NCI-H748 (cell line): ENCODE data around the gene CENPL.
"Not testable (repeated sequence)": the region's sequence is repeated elsewhere in the genome, so short reads cannot be mapped to it uniquely, and the experiment has no call there.

ENCODE experiments used
- DNase-seq: peaks from one replicate; lab custom pipeline; 2025; ENCODE audit not compliant: unreplicated experiment; lab: John Stamatoyannopoulos, UW

The CENPL gene

GRCh38 chr1:173857363-173857917, 32.8 kb upstream of the CENPL start:
- no peak for DNase-seq

DNA sequence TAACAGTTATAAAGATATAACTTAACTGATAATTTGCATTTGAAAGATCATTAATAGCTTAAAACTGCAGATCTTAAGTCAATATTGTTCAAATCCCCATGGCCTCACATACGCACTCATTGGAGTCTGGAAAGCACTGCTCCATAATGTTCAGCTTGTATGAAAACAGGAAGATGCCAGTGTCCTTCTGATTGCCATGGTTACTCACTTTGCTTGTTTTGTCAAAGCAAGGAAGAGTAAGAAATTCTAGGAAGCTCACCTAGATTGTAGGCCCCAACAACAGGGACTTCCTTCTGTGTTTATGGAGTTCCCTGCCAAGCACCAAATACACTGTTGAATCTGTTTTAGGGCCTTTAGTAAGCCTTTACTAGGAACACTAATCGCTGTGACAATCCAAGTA, 32.2 kb upstream of the CENPL start:
- no peak for DNase-seq

GRCh38 chr1:173856014-173856413, 31.3 kb upstream of the CENPL start:
- DNase-seq = no peak

DNA sequence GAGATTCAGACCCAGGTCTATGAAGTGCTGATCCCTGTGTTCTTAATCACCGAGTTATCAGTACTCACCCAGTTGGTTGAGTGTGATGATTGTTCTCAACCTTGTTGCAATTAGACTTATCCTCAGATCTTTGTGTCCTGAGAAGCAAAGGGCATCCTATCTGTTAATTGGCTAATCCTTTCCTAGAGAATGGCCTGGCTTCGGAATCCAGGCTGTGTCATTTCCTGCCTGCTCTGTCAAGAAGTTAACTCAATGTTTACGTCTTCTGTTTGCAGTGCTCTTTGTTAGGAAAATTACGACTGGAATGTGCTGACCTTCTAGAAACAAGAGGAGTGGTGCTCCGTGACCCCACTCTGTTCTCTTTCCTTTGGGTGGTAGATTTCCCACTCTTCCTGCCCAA, 28.4 kb upstream of the CENPL start:
- no peak for DNase-seq

DNA sequence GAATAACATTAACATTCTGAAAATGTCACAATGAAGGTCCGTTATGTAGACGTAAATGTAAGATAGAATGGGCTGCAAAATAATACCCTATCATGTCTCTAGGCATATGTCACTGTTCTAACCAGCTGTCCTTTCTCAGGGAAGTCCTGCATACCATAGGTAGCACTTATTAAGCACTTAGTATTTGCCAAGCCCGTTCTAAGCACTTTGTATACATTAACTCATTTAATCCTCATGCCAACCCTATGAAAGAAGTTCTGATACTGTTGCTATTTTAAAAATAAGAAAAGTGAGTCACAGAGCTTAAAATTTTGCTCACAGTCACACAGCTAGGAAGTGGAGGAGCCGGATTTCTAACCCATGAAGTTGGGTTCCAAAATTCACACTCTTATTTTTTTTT, 27.4 kb upstream of the CENPL start:
- no peak for DNase-seq

DNA sequence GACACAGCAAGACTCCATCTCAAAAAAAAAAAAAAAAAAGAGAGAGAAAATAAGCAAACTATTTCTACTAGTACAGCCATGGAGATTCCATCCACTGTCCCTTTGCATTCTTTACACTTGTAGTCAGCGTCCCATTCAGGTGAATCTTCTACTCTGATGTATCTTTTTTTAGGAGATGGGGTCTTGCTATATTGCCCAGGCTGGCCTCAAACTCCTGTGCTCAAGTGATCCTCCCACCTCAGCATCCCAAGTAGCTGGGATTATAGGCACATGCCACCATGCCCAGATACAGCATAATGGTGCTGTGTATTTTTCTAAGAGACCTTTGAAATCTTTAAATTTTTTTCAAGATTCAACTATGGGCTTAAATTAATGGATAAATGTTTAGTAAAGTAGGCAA, 8.1 kb upstream of the CENPL start:
- no peak for DNase-seq

GRCh38 chr1:173827611-173828010, 2.9 kb upstream of the CENPL start:
- DNase-seq = no peak

GRCh38 chr1:173823781-173824314, 835 bp downstream of the CENPL start:
- DNase-seq = no peak

GRCh38 chr1:173821680-173822079, 3.0 kb downstream of the CENPL start:
- DNase-seq = no peak

GRCh38 chr1:173818459-173818858, 6.2 kb downstream of the CENPL start:
- no peak for DNase-seq

GRCh38 chr1:173813654-173814053, 11.0 kb downstream of the CENPL start:
- not testable (repeated sequence) for DNase-seq

DNA sequence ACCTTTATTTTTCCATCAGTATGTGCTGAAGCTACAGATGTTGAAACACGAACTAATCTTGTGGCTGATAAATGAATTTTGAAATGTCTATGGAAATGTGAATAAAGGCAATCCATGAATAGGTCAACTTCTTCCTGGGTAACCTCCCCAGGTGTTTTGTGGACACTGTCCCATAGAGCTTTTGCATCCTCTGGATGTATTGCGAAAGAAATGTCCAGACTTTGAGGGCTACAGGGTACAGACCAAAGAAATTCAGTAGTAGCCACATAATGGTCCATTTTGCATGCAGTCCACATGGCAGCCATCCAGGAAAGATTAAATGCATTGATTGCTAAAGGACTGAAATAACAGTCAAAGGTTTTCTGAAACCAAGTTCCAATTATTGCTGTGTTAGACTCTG, 21.7 kb downstream of the CENPL start:
- DNase-seq = no peak

DNA sequence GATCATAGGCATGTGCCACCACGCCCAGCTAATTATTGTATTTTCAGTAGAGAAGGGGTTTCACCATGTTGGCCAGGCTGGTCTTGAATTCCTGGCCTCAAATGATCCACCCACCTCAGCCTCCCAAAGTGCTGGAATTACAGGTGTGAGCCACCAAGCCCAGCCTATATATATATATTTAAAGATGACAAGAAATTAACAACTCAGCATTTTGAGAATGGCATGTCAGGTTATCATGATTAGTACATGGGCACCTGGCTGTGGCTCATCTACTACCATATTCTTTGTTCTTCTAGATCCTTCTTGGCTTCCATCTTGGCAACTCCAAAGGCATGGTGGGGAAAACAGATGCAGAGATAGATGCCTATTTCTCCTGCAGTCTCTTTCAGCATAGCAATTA, 24.7 kb downstream of the CENPL start:
- DNase-seq = not testable (repeated sequence)

DNA sequence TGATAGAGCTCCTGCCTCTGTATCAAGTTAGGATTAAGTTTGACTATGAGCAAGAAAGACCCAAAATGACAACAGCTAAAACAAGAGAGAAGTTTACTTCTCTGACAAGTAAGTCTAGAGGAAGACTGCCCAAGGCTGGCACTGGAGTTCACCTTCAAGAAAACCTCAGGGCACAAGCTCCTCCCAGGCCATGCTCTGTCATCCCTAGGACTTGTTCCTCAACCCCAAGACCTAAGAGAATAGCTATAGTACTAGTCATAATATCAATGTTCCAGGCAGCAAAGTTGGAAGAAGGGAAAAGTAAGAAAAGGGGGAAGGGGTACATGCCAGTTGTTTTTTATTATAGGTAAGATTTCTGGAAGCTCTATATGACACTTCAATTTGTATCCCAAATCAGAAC, 26.6 kb downstream of the CENPL start:
- no peak for DNase-seq

GRCh38 chr1:173789841-173790240, 34.8 kb downstream of the CENPL start:
- DNase-seq = no peak

GRCh38 chr1:173784997-173785396, 39.7 kb downstream of the CENPL start:
- no peak for DNase-seq

DNA sequence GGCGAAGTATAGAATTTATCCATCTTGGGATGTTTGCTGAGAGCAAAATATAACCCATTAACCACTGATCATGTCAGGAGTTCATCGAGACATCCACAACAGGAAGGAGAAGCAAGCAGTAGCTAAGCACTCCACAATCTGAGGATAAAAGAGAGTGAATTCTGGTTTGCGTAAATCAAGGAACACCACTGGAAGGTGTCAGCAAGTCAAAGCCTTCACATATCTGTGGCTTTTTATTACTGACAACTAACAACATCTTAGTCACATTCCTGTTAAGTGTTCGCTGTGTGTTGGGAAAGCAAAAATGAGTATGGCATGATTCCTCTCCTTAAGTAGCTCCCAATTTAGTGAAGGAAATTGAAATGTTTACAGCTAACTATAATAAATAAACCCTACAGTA, 44.7 kb downstream of the CENPL start:
- DNase-seq = no peak

- DNase-seq = no peak
These were observed 49.0 kb downstream of the CENPL start for GRCh38 chr1:173775578-173776226.

GRCh38 chr1:173771560-173771959, 53.1 kb downstream of the CENPL start:
- no peak for DNase-seq

- DNase-seq = not testable (repeated sequence)
These were observed 54.4 kb downstream of the CENPL start for GRCh38 chr1:173770330-173770729.

- DNase-seq = no peak
These were observed 55.9 kb downstream of the CENPL start for GRCh38 chr1:173768827-173769226.

GRCh38 chr1:173768206-173768605, 56.5 kb downstream of the CENPL start:
- no peak for DNase-seq

- DNase-seq = not testable (repeated sequence)
These were observed 60.4 kb downstream of the CENPL start for GRCh38 chr1:173764331-173764730.
